ENCODE measurements around the gene MYH4.

MYH4 gene

DNA sequence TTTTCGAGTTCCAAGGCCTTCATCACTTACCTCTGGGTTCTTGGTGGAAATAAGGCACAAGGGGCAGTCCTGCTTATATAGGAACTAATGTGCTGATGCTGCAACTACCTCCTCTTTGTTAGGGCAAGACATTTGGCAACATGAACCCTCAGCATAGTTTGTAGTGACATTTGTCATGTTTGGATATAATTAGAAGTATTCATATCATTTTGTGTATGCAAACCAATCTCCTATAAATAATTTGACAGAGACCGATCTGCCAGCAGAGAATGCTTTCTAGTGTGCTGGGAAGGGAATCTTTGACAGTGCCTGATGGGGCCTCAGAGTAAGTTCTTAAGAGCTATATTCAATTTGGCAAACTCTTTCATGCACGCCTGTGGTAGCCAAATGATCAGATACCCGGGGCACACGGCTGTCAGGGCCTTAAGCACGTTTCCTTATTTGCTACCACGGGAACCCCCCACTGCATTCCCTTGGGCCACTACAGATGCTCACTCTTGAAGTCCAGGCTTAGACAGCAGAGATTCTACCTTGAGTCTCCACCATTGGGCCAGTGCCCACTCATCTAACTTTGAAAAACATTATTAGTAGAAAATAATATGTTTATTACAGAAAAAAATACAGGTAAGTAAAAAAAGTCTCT, 47.3 kb downstream of the MYH4 start, which contains the start of gene MYH8:
Gene MYH8 (minus strand): TSS at position 51 of the 643 bp plus-strand sequence. CDS start 1,723 bp downstream, outside the sequence.
- no peak for DNase-seq (ENCODE audit: low spot score)

DNA sequence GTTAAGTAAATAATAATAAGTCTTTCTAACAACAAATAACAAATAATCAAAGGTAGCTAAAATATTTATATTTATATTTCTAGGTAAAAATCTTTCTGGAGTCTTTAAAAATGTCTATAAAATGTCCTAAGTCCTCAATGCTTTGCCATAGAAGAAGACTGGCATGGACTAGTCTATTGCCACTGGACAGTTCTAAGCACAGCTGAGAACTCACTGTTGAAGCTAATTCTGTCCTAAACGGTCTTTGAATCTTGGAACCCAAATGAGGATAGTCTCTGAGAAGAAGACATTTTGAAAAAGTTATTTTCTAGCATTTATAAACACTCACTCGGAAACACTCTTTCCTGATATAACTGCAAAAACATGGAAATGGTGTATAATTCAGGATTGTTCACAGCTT, 48.1 kb downstream of the MYH4 start:
- no peak for DNase-seq (ENCODE audit: low spot score)

GRCh38 chr17:10420811-10421210, 48.5 kb downstream of the MYH4 start:
- DNase-seq (ENCODE audit: low spot score), result no peak

- DNase-seq (ENCODE audit: low spot score), result no peak
Measured at GRCh38 chr17:10417431-10417830, 51.9 kb downstream of the MYH4 start.

DNA sequence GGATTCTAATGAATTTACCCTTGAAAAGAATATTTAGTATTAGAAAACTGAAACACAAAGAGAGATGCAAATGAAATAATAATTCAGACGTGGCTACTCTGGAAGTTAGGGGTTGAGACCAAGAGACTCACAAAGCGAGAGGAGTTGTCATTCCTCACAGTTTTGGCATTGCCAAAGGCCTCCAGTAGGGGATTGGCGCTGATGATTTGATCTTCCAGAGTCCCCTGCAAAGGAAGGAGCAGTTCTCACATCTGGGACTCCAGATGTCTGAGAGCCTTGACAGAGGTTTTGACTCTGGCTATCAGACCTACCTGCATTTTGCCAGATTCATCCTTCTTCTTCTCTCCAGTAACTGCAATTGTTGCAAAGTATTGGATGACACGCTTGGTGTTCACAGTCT, 54.2 kb downstream of the MYH4 start:
- DNase-seq (ENCODE audit: low spot score), result no peak

DNA sequence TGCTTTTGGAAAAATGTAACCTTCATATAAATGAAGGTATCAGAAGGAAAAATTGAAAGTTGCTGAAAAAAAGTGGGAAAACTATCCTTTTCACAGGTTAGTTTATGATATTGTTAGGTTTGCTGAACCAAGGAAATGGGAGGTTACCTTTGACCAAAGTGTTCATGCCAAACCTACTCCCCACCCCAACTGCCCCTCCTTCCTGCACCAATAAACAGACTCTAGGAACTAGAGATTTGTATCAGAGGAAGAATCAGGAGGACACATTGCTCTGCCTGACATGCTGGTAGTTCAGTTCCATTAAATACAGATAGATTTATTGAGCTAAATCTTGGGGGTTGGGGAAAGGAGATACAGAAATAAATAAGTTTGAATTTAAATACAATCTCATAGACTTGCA, 65.8 kb downstream of the MYH4 start:
- no peak for DNase-seq (ENCODE audit: low spot score)

- no peak for DNase-seq (ENCODE audit: low spot score)
Measured at GRCh38 chr17:10398352-10398751, 71.0 kb downstream of the MYH4 start.

GRCh38 chr17:10396524-10397163, 72.7 kb downstream of the MYH4 start:
- DNase-seq (ENCODE audit: low spot score), result no peak

DNA sequence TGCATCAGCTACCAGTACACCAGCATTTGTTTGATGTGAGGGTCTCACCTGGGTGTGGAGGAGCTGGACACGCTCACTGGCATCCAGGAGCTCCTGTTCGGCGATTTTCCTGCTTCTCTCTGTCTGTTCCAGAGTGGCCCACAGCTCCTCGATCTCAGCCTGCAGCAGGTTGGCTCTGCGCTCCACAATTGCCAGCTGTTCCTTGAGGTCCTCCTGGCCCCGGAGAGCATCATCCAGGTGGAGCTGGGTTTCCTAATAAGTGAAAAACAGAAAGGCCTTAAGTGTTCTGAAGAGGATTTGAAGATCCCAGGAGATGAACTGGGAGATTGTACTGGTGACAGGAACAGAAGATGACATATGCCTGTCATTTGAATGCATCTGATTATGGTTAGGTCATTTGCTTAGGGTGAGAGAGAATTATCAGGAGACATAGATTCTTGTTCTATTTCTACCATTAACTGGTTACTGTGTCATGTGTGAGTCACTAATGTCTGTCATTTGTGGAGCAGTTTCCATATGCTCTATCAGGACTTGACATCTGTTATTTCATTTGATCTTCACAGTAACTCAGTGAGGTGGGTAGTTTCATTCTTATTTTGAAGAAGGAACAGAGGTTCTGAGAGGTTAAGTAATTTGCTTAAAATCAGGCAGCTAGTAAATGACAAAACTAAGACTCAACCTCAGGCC, 75.0 kb downstream of the MYH4 start:
- DNase-seq (ENCODE audit: low spot score), result no peak
